Upper lobe of left lung (tissue), 4 donors: ENCODE results near the gene ZNF440.
A peak's percentile ranks its signal among the peaks of the same experiment; 100 is the strongest.

Source experiments
- CTCF ChIP-seq, 6 experiments: fragments of 450-650 bp in 4 of 6; fragments of 200-600 bp in 2 of 6; sonication (generic) in 2 of 6; IDR thresholded peaks; one replicate each; pipeline ENCODE4 v1.5.1; 2016 to 2019; ENCODE audit warnings: antibody characterized with exemption in 6 of 6
- POLR2AphosphoS5 ChIP-seq, 2 donors: sonication (generic); formaldehyde crosslinking; IDR thresholded peaks; one replicate each; pipeline ENCODE4 v1.5.1; 2017; ENCODE audit warnings: antibody characterized with exemption in 2 of 2

- peak; percentile 72 to 89 (median 82) for TF ChIP-seq CTCF (IDR thresholded peaks at IDR 0.05)
- TF ChIP-seq POLR2AphosphoS5 (IDR thresholded peaks at IDR 0.05): peak in 1 of 2 donors; percentile 60
Observed at GRCh38 chr19:11797491-11797890, 16.6 kb upstream of the ZNF440 start.
